HG03159 (cell line): ENCODE results near the gene AKR1C2.
"Not testable (repeated sequence)": the region's sequence is repeated elsewhere in the genome, so short reads cannot be mapped to it uniquely, and the experiment has no call there.

Experiments used
- ATAC-seq: cut with Tn5 transposase; IDR thresholded peaks from one replicate; pipeline ENCODE4 v1.9.1; 2021; ENCODE audit warnings: mild to moderate bottlenecking, moderate library complexity; ENCODE audit not compliant: unreplicated experiment

AKR1C2 gene

DNA sequence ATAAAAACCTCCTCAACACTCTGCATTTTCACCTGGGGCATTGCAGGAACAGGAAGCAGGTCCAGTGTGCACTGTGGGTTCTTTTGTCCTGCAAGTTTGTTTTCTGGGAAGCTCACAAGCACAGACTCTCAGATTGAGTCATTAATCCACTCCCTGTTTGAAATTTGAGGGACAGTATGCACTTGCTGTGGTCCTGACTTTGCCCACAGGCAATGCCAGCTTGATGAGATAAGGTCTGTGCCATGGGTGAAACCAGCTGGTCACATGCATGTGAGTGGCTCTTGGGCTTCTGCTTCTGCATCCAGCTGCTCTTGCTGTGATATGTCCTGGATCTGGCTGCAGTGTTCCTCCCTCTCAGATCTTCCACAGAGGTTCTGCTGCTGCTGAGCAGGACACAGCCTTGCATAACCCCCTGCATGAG, 21.8 kb upstream of the AKR1C2 start:
- ATAC-seq: not testable (repeated sequence)

DNA sequence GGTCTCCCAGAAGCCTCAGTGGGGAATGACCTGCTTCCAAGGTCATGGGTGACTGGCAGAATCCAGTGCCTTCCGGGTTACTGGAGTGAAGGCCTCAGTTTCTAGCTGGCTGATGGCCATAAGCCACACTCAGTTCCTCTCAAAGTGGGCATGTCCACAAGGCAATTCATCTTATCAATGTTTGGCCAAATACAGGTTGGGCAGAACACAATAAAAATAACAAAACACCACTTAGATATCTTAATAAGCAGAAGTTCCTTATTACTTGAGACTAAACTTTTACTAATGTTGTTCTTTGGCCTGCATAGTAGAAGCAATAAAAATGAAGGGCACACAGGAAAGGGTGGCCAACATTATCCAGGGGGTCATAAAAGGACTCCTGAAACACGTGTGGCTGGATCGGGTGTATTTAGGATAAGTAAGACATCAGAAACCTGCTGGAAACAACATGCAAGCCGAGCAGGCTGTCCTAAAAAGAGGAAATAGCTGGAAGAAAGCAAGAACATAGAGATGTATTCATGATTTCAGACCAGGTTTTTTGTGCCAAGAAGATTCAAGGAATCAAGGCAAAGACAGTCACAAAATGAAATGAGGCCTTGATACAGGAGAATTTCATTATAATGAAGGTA, 19.6 kb upstream of the AKR1C2 start:
- no peak for ATAC-seq

DNA sequence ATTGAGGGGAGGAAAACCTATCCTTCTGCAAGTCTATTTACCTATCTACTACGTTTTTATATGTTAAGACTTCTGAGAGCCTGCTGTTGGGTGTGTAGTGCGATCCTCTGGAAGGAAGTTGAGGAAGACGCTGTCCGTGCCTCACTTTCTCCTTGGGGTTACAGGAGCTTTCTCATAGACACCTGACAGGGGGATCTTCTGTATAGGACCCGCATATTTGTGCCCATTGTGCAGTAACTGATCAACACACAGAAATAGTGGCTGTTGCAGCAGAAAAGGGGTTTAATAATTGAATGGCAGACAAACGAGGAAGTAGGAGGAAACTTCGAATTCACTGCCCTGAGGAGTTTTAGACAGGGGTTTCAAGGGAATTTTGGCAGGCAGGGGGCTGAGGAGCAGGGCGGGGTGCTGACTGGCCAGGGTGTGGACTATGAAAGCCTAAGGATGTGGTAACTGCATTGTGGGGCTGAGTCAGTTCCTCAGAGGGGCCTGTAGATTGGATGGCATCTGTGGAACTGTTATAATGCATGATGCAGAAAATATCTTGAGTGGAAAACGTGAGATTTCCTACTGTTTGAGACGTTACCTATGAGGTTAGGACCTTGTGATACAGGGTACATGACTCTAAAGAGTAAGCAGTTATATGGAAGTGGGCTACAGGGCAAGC, 18.1 kb upstream of the AKR1C2 start:
- ATAC-seq: not testable (repeated sequence)

DNA sequence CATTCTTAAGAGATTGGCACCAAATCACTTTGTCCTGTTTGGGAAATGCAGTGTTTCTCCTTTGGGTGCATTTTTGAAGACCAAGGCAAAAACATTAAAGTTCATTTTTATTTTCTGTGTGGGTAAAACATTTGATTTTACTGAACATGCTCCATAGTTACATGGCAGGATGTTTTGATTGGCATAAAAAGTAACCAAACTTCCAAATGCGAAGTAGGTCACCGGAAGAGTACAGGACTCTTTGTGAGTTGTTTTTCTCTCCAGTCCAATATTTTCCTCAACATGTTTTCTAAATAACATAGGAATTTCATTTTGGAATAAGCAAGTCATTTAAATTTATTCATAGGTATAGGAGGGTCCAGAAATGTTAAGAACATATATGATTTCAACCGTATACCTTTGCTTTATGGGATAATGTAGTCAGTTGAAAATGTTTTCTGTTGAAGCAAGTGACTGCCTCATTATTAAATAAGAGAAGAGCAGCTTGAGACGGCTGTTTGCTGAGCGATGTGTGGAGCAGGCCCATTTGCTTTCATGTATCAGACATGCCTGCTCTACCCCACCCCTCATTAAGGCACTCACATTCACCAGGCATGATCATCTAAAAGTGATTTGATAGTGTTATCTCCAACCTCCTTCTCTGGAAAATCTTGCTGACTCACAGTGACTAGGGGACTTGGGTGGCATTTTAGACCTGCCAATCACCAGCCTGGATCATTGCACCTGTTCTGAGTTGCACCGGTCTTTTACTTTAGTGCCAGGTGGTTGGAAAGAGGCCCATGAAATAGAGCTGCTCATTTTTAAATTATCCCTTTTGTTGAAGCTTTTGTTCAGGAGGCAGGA, 16.3 kb upstream of the AKR1C2 start:
- ATAC-seq: not testable (repeated sequence)

DNA sequence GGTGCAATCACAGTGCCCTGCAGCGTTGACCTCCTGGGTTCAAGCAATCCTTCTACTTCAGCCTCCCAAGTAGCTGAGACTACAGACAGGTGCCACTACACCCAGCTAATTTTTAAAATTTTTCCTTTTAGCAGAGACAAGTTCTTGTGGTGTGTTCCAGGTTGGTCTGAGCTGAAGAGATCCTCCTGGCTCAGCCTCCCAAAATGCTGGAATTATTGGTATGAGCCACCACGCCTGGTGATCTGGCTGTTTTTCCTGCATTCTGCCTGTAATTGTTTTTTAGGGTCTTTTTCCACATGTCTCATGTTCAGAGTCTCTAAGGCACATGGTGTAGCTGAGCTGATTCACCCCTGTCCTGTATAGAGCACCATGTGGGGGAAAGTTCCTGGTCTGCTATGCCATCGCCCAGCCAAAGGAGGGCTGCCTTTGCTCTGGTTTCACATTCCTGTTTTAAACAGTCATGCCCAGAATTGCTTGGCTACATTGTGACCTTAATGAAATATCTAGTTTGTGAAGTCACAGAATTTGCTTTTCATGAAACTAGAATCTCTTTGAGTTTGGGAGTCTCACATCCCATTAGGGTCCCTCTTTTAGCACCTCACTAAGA, 15.1 kb upstream of the AKR1C2 start:
- not testable (repeated sequence) for ATAC-seq

DNA sequence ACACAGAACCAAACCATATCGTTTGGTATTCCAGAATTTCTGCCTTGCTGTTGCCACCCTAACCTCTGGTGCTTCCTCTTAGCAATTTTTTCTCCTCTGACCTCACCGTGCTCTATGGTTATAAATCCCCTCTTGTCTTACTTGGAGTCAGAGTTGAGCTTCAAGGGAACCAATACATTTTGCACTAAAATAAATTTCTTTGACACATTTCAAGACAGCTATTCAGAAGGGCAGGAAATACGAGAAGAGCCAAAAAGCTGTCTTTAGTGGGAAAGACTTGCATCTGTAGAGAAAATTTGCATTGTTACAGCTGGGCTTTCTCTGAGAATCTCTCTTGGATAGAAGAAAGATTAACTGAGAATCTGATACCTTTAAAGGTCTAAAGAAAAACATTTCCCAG, 14.5 kb upstream of the AKR1C2 start:
- no peak for ATAC-seq

DNA sequence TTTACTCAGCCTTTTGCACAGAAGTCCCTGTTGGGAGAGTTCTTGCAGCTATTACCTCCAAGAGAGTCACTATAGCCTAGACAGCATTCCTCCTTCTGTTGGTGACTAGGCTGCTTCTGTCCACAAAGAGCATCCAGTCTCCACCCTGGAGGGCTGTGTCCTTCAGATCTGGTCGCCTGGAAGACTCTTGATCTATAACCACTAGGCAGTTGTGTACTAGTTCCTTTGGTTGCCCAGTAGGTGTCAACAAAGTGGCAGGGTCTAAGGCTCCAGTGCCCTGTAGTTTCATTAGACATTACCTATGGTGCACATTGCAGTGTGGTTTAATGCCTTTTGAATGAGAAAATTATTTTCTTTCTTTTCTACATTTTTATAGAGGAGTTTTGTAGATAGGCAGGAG, 11.3 kb upstream of the AKR1C2 start:
- ATAC-seq: no peak

DNA sequence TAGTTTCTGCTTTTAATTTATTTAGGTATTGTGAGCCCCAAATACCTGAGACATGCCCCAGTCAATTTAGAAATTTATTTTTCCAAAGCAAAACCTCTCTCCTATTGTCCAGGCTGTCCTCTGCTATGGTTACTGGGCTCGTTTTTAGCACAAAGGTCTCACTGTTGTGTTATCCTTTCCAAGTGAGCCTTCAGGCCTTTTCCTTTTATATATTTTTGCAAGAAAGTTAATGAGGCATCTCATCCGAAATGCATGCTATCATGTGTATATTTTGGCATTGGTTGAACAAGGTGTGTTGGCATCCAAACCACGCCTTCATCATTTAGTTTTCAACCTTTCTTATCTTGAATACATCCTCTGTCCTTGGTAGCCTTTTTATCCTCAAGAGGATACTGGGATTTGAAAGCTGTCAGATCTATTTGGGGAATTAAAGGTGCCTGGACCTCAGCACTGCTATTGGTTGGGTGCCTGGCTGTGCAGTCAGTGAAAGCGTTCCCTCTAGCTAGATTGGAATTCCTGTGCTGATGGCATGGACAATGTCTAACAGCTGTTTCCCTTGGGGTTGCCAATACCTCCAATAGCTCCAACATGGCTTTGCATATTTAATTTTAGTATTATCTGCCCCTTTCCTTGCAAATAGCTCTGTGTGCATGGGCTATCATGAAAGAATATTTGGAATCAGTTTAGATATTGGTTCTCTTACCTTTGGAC, 10.7 kb upstream of the AKR1C2 start:
- ATAC-seq: not testable (repeated sequence)

DNA sequence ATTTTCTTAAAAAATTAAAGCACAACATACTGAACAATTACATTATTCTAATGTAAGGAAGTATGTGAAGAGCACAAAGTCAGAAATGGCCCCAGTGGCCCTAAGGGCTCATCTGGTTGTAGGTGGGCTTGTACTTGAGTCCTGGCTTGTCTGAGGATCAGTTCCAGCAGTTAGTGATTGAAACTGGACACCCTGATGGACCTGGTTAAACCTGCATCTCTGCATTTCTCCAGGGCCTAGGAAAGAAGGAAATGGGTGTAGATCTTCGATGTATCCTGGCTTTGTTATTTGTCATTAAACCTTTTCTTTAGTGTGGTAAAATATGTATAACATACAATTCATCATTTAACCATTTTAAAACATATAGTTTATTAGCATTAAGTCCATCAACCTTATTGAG, 9.7 kb upstream of the AKR1C2 start:
- ATAC-seq: no peak

DNA sequence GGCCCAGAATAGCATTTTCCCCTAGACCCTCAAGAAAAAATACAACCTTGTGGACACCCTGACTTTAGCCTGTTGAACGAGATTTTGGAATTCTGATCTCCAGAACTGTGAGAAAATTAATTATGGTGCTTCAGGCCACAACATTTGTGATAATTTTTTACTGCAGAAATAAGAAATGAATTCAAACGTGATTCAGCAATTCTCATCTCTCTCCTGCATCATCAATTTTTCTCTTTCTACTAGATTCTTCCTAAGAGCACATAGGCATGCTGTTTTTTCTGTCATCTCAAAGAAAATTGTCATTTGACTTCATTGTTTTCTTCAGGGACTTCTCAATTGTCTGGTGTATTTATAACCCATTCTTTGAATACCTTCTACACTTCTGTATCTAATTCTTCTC, 8.9 kb upstream of the AKR1C2 start:
- no peak for ATAC-seq

DNA sequence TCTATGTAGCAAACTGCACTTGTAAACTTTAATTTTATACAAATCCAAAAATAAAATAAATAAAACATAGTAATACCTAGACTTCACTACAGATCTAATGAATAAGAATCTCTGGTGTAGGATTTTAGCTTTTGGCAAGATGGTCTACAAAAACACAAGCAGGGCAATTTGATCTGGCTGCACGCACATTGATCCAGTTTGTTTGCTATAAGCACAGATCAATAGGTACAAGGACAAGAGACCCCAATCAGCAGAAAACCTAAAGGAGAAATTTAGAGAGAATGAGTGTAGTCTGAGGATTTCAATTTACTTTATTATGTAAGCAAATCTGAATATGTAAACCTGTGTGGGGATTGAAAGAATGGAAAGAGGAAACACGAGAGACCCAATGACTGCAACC, 7.7 kb upstream of the AKR1C2 start:
- ATAC-seq: not testable (repeated sequence)

DNA sequence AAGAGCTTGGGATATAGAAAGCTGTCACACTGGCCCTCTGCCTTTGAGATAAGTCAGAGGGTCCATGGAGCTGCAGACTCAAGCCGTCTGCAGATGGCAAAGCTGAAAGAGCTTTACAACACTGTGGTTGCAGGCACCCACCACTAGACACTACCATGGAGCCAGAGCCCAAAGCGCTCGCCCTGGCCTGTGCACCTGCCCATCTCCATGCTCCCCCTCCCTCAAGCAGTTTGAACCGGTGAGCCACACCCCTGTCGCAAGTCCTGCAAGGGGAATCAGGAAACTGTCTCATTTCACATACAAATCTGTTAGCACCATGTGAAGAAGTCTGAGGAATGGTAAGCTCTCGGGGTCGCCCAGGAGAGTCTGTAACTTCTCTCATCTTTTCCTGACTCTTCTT, 6.4 kb upstream of the AKR1C2 start:
- ATAC-seq: not testable (repeated sequence)

DNA sequence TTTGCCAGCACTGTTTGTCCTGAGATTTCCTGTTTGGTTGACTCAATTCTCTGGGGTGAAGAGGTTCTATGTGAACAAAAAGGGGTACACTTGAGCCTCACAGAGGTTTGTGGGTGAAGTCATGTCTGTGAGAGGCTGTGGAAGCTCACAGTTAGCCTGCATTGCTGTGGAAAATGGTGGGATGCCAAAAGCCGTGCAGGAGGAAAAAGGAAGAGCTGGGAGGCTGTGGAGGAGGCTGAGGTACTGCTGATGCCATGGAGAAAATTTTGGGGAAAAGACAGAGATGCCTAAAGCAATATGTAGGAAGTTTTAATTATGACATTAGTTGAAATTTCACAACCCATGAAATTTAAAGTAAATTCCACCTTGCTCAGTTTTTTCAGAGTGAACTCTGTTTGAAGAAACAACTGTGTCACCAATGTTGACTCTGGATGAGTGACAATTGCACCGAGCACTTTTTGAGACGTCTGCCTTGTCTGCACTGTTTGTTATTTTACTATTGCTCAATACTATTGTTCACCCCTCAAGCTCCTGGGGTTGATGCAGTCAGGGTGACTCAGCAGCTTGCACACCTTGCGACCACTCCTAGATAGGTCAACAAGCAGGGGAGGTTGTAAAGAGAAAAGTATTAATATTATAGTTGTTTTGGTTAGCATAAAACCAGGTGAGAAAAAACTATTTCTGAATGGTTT, 5.3 kb upstream of the AKR1C2 start:
- ATAC-seq: not testable (repeated sequence)

DNA sequence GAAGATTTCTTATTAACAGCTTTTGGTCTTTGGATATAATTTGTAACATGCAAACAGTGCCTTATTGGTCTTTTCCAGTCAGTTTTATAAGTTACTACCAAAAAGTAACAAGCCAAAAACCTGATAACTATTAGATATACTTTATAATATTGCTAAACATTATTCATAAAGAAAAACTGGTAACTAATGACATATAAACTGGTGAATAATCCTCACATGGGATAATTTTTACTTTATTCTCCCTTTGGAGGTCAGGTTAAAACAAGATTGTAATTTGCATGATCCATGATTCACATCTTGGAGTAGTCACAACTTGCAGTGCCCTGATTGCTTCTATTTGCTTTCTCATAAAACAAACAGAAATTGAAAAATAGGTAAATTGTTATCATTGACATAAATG, 844 bp upstream of the AKR1C2 start:
- not testable (repeated sequence) for ATAC-seq

DNA sequence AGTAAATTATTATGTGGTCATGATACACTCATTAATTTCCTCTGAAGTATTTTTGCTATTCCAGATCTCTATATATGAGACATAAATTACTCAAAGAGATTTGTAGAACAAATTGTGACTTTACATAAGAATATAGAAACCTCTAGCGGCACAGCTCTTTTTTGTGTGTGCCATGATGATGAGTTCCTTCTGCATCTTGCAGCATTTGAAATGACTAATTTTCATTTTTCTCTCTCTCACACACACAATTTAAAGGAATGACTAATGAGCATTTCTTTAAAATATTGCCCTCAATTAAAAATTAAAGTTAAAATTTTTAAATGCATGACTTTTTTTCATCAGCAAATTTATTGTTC, 351 bp upstream of the AKR1C2 start:
- not testable (repeated sequence) for ATAC-seq

DNA sequence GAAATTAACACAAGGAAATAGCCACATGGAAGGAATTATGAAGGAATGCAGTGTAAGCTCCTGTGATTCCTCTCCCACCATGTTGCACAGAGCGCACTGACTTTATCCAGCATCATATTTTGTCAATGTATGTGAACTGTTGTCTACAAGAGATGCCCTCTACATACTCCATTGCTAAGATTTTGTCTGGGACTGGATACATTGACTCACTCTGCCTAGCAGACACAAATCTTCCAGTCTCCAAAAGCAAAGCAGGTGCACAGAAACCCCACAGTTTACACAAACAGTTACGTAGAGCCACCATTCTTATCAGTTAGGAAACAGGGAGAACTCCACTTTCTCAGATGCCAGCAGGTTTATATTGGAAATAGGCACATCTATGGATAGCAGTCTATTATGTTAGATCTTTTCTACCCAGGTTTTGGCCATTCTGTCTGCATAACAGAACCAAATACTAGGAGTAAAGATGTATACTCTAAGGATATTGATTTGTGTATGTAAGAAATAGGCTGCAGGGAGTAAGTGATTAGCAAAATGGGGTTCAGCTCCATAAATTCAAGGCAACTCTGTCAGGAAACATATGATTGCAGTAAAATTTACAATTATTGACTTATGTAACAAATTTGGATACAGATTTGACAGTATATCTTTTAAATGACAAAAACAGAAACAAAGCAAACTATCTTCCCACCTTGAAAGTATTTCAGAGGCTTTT, 1.5 kb downstream of the AKR1C2 start:
- ATAC-seq: no peak

DNA sequence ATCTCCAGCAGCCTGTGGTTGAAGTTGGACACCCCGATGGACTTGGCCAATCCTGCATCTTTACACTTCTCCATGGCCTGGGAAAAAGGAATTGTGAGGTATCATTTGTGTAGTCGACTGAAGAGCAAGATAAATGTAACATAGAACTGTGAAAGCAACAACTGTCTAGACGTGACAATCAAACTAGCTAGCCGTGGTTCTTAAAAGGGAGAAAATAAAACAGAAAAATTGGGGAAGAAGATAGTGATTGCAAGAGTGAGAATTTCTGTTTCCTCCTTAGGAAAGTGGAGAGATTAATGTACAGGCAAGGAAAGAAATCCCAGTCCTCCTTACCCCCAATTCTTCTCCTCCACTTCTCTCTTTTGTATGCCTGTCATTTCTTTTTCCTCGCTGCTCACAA, 5.0 kb downstream of the AKR1C2 start:
- no peak for ATAC-seq

DNA sequence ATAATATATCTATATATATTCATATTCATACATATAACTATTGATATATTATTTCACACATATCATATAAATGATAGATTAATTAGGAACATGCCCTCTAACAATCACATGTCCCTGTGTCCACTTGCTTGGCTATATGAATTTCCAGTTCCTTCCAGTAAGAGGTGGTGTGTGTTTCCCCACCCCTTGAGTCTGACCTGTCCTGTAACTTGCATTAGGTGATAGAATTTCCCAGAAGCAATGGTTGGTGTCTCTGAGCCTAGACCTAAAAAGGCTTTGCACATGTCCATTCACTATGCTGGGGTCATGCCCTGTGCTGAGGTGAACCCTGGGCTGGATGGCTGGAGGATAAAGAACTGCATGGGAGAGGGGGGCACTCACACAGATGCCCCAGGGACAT, 9.4 kb downstream of the AKR1C2 start:
- ATAC-seq: not testable (repeated sequence)

DNA sequence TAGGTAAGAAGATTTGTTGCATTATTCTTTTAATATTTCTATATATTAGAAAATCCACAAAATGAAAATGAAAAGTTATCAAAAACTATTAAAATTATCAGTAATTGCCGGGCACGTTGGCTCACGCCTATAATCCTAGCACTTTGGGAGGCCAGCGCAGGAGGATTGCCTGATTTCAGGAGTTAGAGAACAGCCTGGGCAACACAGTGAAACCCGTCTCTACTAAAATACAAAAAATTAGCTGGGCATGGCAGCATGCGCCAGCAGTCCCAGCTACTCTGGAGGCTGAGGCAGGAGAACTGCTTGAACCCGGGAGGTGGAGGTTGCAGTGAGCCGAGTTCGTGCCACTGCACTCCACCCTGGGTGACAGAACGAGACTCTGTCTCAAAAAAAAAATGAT, 11.1 kb downstream of the AKR1C2 start:
- not testable (repeated sequence) for ATAC-seq

DNA sequence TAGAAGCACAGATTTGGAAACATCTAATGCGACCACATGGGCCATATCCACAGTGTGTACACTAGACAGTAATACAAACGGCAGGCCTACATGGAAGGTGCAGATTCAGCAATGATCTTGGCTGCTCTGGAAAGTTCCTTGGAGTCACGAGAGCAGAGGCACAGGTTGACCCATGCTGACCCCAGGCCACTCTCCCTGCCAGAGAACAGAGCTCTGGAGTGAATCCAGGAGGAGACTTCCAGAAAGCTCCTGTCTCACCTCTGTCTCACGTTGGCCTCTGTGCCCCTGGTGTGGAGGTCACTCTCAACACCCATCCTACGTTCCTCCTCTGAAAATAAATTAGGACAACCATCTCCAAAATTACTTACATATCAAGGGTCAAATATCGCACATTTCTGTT, 12.2 kb downstream of the AKR1C2 start:
- ATAC-seq: not testable (repeated sequence)
